AG04449 (cell line): Measurements from ENCODE around the gene FRG2.
"Not testable (repeated sequence)": the region's sequence is repeated elsewhere in the genome, so short reads cannot be mapped to it uniquely, and the experiment has no call there.

ENCODE experiments used
- CTCF ChIA-PET: fragments of 350-600 bp; formaldehyde crosslinking; extraction: SDS; loops from one replicate; lab custom pipeline; 2021; ENCODE audit warnings: antibody characterized with exemption; lab: Yijun Ruan, JAX
- POLR2A ChIA-PET: fragments of 400-600, 350-600 bp; formaldehyde crosslinking; extraction: SDS; loops from one replicate; lab custom pipeline; 2020; ENCODE audit warnings: antibody characterized with exemption, inconsistent platforms; lab: Yijun Ruan, JAX
- DNase-seq: peaks from one replicate; pipeline ENCODE4 v3.0.0-alpha.2; 2010; ENCODE audit warnings: low read depth, low spot score
- H3K4me3 ChIP-seq: 2 replicates; pipeline ENCODE4 v1.5.1; 2011; ENCODE audit warnings: low read depth, mild to moderate bottlenecking, control low read depth, low read length
- TF ChIP-seq, protein P1 (sequence below): IDR thresholded peaks from one replicate; pipeline ENCODE4 v1.5.1; 2011; ENCODE audit warnings: mild to moderate bottlenecking, moderate library complexity, low read length, control low read depth, inconsistent platforms; ENCODE audit not compliant: insufficient read depth; ENCODE audit errors: missing control alignments

The FRG2 gene

DNA sequence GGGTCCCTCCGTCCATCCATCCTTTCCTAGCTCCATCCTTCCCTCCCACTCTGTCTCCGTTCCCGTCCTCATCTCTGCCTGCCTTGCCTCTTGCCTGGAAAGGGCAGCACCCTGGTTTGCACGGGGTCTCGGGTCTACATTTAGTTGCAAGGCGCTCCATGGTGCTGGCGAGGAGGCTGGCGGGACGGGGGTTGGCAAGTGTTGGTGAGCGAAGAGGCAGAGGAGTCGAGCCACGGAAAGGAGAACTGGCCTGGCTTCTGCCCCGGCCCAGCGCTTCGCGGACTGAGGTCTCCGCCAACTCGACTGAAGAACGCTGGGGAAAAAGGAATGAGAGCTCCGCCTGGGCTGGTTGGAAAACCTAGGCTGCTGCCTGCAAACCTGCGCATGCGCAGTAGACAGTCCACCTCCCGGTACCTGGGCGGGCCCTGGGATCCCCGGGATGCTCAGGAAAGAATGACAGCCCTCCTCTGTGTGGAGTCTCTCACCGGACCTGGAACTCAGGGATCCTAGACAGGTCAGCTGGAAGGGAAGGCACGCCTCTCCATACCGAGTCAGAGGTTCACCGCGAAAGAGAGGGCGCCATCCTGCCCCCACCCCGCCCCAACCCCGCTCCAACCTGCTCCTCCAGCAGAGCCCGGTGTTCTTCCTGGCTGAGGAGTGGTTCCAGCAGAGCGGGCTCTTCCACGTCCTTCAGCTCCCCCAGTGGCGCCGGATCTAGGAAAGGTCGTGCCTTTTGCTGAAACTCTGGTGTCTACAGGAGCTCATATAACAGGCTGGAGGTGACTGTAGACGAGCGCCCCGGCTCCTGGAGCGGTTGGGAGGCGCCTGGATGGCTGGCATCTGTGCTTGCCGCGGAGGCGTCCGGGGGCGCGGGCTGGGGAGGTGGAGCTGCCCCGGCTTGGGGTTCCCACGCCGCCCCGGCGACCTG lies 6.0 kb downstream of the FRG2 start:
- ChIA-PET CTCF (no interaction called here), POLR2A (no interaction called here)
- TF ChIP-seq, protein P1, sequence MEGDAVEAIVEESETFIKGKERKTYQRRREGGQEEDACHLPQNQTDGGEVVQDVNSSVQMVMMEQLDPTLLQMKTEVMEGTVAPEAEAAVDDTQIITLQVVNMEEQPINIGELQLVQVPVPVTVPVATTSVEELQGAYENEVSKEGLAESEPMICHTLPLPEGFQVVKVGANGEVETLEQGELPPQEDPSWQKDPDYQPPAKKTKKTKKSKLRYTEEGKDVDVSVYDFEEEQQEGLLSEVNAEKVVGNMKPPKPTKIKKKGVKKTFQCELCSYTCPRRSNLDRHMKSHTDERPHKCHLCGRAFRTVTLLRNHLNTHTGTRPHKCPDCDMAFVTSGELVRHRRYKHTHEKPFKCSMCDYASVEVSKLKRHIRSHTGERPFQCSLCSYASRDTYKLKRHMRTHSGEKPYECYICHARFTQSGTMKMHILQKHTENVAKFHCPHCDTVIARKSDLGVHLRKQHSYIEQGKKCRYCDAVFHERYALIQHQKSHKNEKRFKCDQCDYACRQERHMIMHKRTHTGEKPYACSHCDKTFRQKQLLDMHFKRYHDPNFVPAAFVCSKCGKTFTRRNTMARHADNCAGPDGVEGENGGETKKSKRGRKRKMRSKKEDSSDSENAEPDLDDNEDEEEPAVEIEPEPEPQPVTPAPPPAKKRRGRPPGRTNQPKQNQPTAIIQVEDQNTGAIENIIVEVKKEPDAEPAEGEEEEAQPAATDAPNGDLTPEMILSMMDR = no peak
- no peak for DNase-seq
- no peak overlapping the region; the same call in none of the 2 replicates for H3K4me3 ChIP-seq

DNA sequence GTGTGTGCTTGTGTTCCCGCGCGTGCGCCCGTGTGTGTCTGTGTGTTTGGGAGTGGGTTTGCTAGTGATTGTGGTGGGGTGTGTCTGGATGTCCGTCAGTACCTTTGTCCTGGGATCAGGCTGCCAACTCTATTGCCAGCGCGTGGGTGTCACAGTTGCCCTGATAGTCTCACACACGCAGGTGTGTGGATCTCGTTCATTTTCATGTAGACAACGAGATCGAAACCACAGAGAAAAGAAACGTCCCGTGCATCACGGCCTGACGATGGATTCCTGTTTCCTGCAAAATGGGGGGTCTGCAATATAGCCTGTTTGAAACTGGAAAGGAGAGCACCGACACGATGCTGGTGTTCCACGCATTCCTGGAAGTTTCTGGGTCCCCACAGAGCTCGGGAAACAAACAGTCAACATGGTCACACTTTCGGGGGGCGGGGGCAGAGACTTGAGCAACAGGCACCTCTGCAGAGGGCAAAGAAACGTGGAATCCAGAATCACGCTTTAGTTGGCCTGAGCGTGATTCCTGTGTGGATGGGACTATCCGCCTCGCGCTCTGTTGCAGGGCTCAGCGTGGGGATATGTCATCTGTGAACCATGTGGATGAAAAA lies 7.1 kb downstream of the FRG2 start:
- H3K4me3 ChIP-seq, POLR2A ChIA-PET, CTCF ChIA-PET, DNase-seq: not testable (repeated sequence)

DNA sequence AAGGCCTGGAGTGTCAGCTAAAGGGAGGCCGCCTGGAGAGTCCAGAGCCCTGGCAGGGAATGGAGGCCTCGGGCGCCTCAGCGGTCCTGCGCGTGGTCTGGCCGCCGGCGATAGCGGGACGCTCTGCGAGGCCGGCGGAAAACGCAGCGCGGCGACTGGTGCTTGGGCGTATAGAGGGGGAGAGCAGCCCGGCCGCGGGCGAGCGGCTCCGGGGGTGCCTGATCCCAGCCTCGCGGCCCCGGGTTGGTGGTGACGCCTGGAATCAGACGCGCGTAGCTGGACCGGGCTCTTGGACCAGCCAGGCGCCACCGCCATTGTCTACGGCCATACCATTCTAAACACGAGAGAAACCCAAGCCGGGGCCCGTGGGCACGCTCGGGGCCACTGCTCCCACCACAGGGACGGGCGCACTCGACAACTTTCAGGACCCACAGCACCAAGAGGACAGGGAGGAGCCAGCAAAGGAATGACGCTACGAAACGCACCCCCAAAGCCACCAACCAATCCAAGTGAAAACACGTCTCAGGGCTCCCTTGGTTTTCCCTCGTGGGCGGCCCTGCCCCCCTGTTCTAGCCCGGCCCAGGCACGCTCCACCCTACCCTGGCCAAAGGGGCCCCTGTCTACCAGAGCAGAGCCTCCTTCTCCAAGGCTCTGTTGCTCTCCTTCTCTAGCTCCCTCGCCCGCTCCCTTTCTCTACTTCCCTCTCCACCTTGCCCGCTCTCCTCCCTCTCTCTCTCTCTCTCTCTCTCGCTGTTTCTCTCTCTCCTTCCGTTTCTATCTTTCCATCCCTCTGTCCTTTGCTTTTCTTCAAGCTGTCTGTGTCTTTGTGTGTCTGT lies 7.8 kb downstream of the FRG2 start:
- TF ChIP-seq, protein P1 = no peak
- ChIA-PET POLR2A (no interaction called here), CTCF (no interaction called here)
- no peak overlapping the region for H3K4me3 ChIP-seq
- DNase-seq = no peak

DNA sequence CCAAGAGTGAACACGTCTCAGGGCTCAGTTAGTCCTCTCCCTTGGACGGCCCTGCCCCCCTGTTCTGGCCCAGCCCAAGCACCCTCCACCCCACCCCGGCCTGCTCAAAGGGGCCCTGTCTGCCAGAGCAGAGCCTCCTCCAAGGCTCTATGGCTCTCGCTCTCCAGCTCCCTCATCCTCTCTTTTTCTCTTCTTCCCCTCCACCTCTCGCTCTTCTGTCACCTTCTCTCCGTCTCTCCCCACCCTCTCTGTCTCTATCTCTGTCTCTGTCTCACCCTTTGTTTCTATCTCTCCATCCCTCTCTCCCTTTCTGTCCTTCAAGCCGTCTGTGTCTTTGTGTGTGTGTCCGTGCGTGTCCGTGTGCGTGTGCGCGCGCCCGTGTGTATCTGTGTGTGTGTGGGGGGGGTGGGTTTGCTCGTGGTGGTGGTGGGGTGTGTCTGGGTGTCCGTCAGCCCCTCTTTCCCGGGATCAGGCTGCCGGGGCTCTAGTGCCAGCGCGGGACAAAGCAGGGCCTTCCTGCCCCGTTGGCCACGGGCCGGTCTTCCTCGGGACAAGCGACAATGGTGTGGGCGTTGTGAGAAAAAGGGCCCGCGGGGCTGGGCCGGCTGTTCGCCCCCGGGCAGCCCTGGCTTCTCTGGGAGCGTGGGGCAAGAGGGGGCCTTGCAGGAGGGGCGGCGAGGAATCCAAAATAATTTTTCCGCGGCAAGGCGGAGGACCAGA lies 8.7 kb downstream of the FRG2 start:
- CTCF ChIA-PET = no interaction called here
- DNase-seq = no peak
- no peak overlapping the region for H3K4me3 ChIP-seq
- TF ChIP-seq, protein P1 = no peak
- POLR2A ChIA-PET = no interaction called here

DNA sequence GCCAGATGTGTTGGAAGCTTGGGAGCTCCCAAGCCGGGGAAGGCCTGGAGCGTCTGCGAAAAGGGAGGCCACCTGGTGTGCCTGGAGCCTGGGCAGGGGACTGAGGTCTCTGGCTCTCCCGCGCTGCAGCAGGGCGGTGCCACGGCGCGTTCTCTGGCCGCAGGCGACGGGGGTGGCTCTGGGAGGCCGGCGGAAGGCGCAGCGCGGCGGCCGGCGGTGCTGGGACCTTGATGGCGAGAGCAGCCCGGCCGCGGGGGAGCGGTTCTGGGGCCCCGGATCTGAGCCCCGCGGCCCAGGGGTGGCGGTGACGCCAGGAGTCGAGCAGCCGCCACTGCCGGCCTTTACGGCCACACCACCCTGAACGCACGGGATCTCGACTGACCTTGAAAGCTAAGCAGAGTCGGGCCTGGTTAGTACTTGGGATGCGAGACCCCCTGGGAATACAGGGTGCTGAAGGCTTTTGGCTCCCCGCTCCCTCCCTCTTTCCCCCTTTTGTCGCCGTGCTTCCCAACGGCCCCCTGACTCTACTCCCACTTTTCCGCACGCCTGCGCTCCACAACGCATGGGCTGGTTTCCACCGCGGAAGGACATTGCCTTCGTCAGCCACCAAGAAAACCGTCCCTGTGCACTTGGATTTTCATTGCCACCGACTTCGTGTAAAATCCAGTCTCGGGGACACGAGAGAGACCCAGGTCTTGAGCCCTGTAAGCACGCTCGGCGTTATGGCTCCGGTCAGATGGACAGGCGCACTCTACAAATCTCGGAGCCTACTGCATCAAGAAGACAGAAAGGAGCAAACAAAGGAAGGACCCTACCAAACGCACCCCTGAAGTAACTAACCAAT lies 9.5 kb downstream of the FRG2 start:
- ChIA-PET CTCF (no interaction called here), POLR2A (no interaction called here)
- H3K4me3 ChIP-seq = no peak overlapping the region
- no peak for DNase-seq
- TF ChIP-seq, protein P1 = no peak
